ENCODE results near the gene SCG2.
"Not testable (repeated sequence)": the region's sequence is repeated elsewhere in the genome, so short reads cannot be mapped to it uniquely, and the experiment has no call there.

Gene SCG2

GRCh38 chr2:223612501-223612900, 10.3 kb upstream of the SCG2 start:
- in situ Hi-C loops (cut with MboI; ENCODE audit: low sequenced_read_pairs): no loop called here

- in situ Hi-C loops (cut with MboI; ENCODE audit: low sequenced_read_pairs): no loop called here
Observed at GRCh38 chr2:223611061-223611460, 8.9 kb upstream of the SCG2 start.

GRCh38 chr2:223607476-223607875, 5.3 kb upstream of the SCG2 start:
- in situ Hi-C loops (cut with MboI; ENCODE audit: low sequenced_read_pairs): no loop called here

DNA sequence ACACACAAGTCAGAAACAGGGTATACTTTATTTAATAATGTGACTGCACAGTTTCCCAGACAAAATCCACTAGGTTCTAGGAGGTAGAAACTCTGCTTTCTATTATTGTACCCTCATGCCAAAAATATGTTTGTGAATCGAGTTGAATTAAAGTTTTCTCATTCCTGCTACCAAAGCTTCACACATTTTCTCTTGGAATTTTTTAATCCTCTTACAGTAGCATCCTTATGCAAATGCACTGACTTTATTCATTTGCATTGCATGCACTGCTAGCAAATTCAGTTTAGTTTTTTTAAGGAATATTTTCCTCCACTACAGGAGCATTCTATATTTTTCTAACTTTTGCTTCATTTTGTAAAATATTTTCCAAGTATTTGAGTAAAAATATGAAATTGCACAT, 4.8 kb upstream of the SCG2 start:
- in situ Hi-C loops (cut with MboI; ENCODE audit: low sequenced_read_pairs): no loop called here

DNA sequence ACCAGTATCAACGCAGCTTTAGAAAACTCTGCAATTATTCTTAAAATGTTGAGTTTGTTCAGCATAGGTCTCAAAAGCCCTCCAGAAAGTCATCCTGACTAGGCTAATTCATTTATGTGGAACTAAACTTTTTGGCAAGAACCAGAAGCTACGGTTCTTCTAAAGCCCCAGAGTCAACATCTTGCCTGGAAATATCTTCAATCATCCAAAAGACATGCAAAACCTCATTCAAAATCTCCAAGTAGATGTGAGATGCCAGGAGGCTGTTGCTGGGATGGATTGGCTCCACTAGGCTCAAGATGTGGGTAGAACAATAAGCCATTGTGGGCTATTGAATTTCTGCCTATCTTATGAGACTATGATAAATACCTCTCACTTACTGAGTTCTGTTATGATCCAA, 2.1 kb upstream of the SCG2 start:
- in situ Hi-C loops (cut with MboI; ENCODE audit: low sequenced_read_pairs): no loop called here

GRCh38 chr2:223602972-223603371, 811 bp upstream of the SCG2 start:
- in situ Hi-C loops (cut with MboI; ENCODE audit: low sequenced_read_pairs): no loop called here

GRCh38 chr2:223601018-223601417, 1.1 kb downstream of the SCG2 start:
- in situ Hi-C loops (cut with MboI; ENCODE audit: low sequenced_read_pairs): no loop called here

DNA sequence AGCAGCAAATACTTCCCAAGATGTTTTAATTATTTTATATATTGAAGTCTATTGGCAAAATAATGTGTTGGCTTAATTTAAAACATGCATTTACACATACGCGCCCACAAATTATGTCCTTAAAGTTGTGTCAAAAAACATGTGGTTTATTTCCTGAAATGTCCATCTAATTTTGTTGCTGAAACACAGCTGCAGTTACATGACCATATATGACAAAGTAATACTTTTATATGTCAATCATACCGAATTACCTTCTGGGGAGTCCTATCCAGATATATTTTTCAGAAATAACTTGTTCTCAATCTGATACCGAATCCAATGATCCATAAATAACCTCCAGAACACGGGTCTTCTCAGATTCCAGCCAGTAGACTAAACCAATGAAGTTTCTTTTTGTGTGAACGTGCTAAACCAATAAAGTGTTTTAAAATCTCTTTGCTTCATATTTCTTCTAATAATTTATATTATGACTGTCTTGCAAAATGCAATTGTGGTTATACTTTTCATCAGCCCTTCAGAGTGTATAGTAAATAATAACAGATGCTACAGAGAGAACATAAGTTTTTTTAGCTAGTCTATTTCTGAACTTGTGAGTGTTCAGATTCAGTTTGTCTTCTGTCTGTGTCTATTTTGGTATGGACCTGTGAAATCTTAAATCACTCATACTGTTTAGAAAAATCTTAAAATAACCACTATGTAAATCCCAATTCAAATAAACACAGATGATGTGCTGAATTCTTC, 2.4 kb downstream of the SCG2 start:
- in situ Hi-C loops (cut with MboI; ENCODE audit: low sequenced_read_pairs): no loop called here

DNA sequence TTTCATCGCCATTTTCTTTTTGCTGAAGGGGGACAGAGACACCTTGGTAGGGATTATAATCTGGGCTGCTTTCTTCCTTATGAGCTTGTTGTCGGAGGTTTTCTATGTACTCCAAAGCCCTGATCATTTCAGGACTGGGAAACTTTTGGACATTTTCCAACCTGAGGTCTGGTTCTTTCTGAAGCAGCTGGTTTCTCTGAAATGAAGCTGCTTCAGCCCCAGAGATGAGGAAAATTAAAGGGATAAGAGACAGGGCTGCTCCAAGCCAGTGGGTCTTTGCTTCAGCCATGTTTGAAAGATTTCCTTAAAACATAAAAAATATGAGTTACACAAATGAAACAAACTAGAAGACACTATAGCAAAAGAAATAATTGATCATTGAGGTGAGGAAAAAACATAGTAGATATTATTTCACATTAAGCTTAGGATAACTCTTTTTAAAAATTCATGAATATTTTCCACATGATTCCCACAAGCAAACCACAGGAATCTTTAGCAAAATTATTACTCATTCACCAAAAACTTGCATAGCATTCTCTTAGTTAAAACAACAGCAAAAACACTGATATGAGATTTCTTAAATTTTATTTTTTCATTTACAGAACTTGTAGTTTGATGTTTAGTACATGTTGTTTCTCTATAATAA, 3.0 kb downstream of the SCG2 start:
- in situ Hi-C loops (cut with MboI; ENCODE audit: low sequenced_read_pairs): no loop called here

DNA sequence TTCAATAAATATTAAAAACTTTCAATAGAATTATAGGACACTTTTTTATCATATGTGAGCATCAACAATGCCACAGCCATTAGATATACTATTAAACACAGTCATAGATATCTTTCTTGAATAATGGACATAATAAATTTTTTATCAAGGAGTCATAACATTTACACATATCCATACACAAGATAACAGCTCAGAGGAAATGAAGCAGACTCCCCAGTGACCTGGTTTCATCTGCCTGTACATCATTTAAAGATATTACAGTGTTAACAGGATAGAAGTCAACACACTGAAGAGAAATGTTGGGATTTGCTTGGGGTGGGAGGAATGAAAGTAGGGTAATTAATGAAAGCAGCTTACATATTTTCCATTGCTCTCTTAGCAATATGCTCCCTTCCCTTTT, 5.1 kb downstream of the SCG2 start:
- in situ Hi-C loops (cut with MboI; ENCODE audit: low sequenced_read_pairs): no loop called here

DNA sequence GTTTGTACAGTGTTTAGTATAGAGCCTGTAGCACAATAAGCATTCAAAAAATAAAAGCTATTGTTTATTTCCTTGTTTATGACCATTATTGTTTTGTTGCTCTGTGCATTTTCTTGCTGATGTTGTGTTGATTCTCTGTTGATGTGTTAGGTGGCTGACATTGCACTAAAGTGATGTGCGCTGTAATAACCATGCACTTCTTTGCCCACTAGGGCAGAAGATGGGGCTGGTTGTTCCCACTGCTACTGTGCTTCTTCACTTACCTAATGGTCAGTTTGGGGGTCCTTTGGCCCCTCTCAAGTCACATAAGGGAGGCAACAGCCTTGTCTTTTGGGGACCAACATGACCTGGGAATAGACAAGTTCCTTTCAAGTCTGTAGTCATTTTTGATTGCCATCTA, 6.0 kb downstream of the SCG2 start:
- in situ Hi-C loops (cut with MboI; ENCODE audit: low sequenced_read_pairs): no loop called here

GRCh38 chr2:223594831-223595230, 7.3 kb downstream of the SCG2 start:
- in situ Hi-C loops (cut with MboI; ENCODE audit: low sequenced_read_pairs): no loop called here

DNA sequence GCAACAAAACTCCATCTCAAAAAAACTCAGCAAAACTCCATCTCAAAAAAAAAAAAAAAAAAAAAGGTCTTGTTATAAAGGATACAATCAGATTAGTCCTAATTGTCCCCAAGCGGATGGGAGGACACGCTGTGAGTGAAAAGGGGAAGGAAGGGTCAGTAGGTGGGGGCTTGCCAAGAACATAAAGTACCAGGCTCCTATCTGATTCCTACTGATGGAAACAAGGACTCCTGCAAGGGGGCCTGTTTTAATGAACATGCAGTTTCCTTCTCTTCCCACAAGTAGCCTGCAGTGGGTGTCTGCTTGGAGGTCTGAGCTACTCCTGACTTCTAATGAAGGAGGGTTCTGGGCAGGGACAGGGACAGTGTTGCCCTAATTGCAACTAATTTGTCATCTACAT, 7.9 kb downstream of the SCG2 start:
- in situ Hi-C loops (cut with MboI; ENCODE audit: low sequenced_read_pairs): no loop called here

DNA sequence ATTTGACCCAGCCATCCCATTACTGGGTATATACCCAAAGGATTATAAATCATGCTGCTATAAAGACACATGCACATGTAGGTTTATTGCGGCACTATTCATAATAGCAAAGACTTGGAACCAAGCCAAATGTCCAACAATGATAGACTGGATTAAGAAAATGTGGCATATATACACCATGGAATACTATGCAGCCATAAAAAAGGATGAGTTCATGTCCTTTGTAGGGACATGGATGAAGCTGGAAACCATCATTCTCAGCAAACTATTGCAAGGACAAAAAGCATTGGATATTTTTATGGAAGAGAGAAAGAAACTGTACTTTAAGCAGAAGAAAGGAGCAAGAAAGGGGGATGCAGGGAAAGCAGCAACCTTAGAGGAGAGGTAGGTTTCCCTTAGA, 9.5 kb downstream of the SCG2 start:
- in situ Hi-C loops (cut with MboI; ENCODE audit: low sequenced_read_pairs): not testable (repeated sequence)

DNA sequence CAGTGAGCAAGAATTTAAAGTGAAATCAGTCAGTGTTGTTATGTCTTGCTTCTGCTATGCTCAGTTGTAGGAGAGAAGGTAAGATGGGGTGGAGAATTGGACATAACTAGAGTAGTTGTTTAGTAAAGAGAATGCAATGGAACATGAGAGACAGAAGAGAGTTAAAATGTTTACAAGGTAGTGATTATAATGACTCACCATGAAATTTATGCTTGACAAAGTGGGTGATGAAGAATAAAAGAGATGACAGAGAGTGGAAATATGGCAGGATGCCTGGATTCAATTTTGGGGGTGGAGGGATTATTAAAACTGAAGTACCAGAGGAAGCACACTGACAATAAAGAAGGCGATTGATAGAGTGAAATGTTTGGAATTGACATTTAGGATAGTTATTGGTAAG, 10.6 kb downstream of the SCG2 start:
- in situ Hi-C loops (cut with MboI; ENCODE audit: low sequenced_read_pairs): no loop called here

DNA sequence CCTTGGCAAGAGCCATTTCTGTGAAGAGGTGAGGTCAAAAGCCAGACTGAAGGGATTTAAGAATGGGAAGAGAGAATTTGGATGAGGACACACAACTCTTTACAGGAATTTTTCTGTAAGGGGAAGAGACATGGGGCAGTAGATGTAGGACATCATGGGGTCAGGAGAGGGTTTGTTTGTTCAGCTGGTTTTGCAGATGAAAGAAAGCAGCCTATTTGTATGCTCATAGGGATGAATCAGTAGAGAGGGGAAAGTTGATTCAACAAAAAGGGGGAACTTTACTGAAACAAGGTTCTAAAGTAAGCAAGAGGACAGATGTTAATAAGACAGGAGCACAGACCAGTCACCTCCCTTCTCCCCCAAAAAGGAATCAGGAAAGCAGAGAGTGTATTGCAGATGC, 11.2 kb downstream of the SCG2 start:
- in situ Hi-C loops (cut with MboI; ENCODE audit: low sequenced_read_pairs): no loop called here

GRCh38 chr2:223589901-223590300, 12.3 kb downstream of the SCG2 start:
- in situ Hi-C loops (cut with MboI; ENCODE audit: low sequenced_read_pairs): no loop called here

- in situ Hi-C loops (cut with MboI; ENCODE audit: low sequenced_read_pairs): no loop called here
Observed at GRCh38 chr2:223588251-223588650, 13.9 kb downstream of the SCG2 start.

GRCh38 chr2:223587301-223587700, 14.9 kb downstream of the SCG2 start:
- in situ Hi-C loops (cut with MboI; ENCODE audit: low sequenced_read_pairs): no loop called here

DNA sequence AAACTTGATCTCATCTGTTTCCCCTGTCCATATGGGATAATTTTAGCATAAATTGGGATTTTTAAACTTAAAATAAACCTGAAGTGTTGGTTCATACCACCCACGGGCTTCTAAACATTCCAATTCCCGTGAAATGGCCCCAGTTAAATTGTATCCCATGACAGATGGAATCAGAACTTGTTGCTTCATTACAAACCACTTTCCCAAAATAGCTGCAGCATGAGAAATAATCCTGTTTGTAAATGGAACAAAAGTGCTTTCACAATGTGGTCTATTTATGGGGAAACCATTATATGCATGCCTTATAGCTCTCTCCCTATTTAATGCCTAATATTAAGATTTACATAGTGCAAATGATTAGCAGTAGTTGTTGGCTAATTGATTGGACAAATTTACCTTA, 15.9 kb downstream of the SCG2 start:
- in situ Hi-C loops (cut with MboI; ENCODE audit: low sequenced_read_pairs): no loop called here

DNA sequence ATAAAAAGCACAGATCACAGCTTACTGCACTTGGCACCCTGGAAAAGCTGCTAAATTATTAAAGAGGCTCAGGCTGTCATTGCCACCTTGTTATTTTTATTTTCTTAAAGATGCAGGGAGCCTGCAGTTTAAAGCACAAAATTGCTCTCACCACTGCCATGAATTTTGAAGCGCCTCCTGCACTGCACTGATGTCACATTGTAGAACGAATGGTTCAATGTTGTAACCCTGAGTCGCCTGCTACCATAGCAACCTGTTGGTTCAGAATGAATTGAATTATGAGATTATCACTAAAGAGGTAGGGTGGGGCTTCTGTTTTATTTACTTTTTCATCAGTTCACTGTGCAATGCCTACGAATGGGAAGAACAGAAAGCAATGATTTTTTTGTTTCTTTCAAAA, 16.5 kb downstream of the SCG2 start:
- in situ Hi-C loops (cut with MboI; ENCODE audit: low sequenced_read_pairs): no loop called here

GRCh38 chr2:223582001-223582400, 20.2 kb downstream of the SCG2 start:
- in situ Hi-C loops (cut with MboI; ENCODE audit: low sequenced_read_pairs): no loop called here

DNA sequence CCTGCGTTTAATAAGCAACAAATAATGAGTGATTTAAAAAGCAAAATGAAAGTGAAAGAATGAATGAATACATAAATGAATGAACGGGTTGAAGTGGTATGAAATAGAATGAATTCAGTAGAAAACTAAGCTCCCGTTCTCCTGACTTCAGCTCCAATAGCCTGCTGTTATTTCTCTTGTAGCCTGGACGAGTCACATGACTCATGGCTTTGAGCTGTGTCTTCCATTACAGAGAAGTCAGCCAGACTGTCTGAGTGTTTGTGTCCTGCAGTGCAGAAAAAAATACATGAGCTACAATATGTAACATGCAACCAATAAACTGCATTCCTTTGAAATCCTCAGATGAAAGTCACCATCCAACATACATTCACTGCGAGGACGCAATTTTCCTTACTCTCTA, 21.2 kb downstream of the SCG2 start:
- in situ Hi-C loops (cut with MboI; ENCODE audit: low sequenced_read_pairs): no loop called here
